Cerebellar cortex (tissue), 1 donor: Measurements from ENCODE around the gene RAB1B.
"Not testable (repeated sequence)": the region's sequence is repeated elsewhere in the genome, so short reads cannot be mapped to it uniquely, and the experiment has no call there.

ENCODE experiments used
- DNase-seq: peaks from one replicate; pipeline ENCODE4 v3.0.0-alpha.2; 2015; ENCODE audit warnings: low spot score

The RAB1B gene

DNA sequence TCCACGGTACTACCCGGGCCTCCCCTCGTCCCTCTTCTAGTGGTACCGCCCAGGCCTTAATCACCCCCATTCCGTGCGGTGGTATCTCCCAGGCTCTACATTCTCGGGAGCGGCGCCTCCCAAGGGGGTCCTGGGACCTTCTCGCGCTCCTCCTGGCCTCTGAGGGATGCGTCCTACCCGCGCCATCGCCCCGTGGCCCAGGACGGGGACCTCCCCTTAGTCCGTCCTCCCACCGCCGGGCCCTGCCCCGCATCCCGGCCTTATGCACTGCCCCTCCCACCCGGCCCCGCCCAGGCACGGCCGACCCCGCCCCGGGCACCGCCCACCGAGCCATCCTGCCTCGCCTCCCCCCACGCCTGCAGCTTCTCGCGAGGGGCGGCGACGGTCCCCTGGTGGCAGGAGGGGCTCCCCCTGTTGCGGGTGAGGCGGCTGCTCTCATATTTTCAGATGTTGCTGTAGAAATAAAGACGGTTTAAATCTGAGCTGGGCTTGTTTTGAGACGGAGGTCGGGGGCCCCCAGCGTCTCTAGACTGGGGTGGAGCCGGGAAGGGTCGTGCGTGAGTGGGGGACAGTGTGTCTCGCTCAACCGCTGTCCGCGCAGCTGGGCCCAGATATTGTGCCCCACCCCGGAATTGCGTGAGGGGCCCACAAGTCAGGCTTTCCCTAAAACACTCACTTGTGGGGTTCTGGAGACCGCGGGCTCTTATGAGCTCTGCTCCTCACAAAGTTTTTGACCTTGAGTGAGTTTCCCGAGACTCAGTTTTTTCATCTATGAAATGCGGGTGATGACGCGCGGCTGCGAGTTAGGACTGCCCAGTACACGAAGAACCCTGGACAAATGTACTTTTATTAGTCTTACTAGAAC, 828 bp upstream of the RAB1B start:
- peak; percentile 80 for DNase-seq

DNA sequence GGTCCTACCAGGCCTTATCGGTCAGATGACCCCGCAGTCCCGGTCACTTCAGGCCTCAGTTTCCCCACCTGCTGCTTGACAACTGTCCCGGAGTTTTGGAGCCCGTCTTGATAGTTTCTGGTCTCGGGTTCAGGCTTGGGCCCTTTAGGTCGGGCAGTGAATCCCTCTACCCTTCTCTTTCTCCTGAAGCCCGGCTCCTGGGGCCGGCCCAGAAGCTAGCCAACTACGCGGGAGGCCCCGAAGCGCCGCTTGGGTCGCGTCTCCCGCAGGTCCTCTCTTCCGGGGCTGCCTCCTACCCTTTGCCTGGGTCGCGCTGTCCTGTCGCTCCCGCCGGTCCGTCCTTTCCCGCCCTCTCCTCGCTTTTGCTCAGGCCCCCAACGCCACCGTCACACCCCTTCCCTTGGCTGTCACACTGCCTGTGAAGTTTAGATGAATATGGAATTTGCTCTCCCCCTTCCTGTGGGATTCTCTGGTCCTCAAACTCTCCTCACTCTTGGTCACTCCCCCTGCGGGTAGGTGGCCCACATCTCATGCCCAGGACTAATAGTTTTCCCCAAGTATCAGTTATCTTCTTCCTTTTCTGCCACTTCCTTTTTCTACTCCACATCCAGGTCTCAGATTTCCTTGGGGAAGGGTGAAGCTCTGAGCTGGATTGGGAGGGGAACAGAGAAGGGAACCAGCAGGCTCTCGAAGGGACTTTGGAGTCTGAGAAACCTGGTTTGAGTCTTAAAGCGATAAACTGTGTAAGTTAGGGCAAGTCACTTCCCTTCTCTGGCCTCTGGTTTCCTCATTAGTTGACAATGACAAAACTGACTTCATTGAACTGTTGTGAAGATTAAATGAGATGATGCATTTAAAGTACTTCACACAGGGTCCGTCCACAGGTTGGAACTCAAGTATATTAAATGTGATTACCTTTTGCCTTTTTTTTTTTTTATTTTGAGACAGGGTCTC, 790 bp downstream of the RAB1B start:
- no peak for DNase-seq

DNA sequence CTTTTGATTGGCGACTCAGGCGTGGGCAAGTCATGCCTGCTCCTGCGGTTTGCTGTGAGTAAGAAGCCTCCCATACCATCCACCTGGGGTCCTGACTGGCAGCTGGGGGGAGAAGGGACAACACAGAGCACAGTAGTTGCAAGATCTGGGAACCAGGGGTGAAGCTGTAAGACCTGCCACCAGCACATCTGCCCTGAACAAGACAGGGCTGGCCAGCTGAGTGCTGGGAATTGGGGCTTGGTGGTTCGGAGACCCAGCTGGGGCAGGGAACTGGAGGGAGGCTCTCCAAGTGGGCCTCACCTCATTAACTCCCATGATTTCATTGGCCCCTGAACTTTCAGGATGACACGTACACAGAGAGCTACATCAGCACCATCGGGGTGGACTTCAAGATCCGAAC, 3.4 kb downstream of the RAB1B start:
- DNase-seq = no peak

DNA sequence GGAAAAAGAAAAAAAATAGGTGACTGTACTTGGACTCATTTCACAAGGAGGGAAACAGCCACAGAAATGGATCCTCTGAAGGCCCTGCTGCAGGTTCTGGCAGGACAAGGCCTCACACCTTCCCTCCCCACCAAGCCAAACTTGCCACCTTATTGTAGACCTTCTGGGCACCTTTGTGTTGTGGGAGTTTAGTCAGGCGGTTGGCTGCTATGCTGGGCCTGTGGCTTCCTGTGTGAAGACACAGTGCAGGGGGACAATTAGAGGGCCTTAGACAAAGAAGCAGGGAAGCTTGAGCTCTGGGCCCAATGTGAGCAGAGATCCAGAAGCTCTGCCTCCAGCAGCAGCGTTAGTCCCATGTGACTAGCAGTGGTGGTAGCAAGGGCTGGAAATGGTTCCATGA, 4.2 kb downstream of the RAB1B start:
- no peak for DNase-seq

DNA sequence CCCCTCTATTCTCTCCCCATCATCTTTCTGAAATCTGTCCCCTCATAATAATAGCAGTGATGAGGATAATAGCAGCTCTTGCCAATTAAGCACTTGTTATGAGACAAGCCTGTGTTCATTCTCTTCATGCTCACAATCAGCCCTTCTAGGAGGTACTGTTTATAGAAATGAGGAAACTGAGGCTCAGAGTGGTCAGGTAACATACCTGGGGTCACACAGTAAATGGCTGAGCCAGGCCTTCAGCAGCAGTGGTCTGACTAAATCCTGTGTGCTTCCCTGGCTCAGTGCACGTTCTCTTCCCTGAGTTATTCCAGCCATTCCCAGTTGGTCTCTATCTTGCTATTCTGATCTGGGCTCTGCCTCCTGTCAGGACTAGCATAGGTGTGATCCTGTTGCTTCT, 5.8 kb downstream of the RAB1B start:
- DNase-seq = no peak

DNA sequence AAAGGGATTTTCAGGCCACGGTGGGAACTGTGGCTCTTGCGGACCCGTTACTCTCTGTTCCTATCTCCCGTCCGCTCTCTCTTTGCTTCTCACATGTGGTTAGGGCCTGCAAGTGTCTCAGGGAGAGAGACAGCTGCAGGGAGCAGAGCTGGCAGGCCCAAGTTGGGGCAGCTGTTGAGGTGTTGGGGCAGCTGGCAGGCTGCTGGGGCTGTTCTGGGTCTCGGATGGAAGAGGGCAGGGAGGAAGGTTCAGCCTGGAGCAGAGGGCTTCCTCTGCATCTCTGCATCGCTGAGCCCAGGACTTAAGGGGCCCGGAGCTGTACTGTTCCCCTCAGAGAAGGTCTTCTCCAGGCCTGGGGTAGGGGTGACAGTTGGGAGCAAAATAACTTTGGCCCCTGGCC, 7.0 kb downstream of the RAB1B start:
- no peak for DNase-seq

DNA sequence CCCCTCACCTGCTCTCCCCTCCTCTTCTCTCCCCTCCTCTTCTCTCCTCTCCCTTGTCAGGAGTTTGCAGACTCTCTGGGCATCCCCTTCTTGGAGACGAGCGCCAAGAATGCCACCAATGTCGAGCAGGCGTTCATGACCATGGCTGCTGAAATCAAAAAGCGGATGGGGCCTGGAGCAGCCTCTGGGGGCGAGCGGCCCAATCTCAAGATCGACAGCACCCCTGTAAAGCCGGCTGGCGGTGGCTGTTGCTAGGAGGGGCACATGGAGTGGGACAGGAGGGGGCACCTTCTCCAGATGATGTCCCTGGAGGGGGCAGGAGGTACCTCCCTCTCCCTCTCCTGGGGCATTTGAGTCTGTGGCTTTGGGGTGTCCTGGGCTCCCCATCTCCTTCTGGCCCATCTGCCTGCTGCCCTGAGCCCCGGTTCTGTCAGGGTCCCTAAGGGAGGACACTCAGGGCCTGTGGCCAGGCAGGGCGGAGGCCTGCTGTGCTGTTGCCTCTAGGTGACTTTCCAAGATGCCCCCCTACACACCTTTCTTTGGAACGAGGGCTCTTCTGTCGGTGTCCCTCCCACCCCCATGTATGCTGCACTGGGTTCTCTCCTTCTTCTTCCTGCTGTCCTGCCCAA, 7.7 kb downstream of the RAB1B start:
- no peak for DNase-seq

DNA sequence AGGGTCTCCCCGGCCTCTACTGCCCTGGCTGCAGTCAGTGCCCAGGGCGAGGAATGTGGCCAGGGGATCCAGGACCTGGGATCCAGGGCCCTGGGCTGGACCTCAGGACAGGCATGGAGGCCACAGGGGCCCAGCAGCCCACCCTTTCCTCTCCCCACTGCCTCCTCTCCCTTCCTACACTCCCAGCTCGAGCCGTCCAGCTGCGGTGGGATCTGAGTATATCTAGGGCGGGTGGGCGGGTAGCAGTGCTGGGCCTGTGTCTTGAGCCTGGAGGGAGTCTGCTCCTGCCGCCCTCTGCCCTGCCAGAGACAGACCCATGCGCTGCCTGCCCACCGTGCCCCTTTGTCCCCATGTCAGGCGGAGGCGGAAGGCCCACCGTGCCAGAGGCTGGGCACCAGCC, 8.2 kb downstream of the RAB1B start:
- DNase-seq = not testable (repeated sequence)

DNA sequence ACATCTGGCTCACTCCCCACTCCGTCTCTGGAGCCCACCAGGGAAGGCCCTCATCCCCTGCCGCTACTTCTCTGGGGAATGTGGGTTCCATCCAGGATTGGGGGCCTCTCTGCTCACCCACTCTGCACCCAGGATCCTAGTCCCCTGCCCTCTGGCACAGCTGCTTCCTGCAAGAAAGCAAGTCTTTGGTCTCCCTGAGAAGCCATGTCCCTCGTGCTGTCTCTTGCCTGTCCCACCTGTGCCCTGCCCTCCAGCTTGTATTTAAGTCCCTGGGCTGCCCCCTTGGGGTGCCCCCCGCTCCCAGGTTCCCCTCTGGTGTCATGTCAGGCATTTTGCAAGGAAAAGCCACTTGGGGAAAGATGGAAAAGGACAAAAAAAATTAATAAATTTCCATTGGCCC, 8.6 kb downstream of the RAB1B start:
- not testable (repeated sequence) for DNase-seq

DNA sequence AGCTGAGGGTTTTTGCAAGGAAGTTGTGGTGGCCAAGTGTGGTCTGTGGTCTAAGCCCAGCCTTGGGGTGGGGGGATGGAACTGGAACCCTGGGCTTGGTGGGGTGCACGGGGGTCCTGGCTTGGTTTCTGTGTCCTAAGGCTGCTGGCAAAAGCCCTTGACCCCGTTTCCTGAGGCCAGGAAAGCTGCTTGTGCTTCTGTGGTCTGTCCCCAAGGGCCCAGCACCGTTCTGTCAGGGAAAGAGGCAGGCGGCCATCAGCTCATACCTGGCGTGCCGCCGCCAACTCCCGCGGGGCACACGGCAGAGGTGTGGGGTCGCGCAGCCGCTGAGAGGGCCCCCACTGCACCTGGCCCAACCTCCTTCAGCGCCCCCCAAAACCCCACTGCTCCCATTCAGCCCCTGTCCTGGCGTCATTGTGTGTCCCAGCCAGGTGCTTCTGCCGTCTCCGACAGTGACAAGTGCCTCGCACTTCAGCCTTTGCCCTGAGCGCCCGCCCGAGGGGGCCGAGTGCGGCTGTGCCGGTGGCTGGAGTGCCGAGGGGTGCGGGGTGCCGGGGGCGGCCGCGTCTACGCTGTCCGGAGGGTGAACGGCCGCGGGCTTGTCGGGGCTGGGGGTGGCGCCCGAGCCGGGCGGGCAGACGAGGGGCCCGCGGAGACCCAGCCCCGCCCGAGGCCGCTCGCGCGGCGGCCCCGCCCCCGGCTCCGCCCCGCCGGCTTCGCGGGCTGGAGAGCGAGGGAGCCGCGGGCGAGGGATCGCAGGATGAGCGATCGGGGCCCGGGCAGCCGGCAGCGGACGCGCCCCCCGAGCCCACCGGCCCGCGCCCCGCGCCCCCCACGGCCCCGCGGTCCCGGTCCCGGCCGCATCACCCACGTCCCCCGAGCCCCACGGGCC, 9.3 kb downstream of the RAB1B start, which contains the start of gene CNIH2:
CNIH2 (plus strand) TSS at position 705 of the 892 bp plus-strand sequence. CDS start 282 bp downstream, outside the sequence.
- no peak for DNase-seq

DNA sequence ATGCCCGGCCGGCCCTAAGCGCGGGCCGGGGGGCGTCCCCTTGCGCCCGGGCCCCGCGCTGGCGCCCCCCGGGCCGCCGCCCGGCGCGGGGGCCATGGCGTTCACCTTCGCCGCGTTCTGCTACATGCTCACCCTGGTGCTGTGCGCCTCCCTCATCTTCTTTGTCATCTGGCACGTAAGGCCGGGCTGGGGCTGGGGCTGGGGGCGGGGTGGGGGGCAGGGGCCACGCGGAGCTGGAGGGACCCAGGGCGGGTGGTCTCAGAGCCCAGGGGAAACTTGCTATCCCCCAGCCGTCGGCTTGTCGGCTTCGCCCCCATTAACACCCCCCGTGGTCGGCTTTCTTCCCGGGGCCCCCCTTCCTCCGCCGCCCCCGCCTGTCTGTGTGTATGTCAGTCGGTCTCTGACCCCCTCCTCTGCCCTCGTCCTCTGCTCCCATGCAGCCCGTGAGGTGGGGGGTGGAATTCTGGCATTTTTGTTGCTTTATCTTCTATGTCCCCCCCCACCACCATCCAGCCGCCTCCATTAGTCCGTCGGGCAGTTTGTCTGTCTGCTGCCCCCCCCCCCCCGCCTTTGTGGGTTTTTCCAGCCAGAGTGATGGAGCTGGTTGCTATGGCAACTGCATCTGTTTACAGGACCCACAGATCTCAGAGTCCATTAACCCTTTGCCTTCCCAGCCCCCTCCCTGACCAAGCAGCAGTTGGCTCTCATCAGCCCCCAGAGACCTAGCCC, 10.1 kb downstream of the RAB1B start:
- no peak for DNase-seq

DNA sequence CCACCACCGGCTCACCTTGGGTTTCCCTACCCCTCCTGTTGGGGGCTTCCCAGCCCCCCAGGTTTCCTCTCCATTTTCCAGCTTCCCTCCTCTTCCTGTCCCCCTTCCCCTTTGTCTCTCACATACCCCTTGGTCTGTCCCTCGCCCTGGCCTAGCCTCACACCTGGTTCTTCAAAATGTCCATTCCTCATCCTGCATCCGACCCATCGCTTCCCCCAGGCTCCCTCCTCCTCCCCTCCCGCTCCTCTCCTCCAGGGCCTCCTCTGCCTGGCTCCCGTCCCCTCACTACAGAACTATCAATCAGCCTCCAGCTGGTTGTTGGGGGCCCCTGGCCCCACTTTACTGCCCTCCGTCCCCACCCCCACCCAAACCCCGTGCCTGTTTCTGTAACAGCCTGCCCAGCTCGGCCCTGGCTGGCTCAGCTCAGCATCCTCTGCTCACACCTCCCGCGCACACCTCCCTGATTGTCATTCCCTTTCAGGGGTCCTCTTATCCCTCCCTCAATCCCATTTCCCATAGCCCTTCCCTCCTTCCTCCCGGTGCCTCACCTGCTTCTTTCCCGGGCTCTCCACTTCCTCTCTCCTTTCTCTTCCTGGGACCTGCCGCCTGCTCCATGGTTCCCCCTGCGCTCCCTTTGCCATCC, 10.8 kb downstream of the RAB1B start:
- DNase-seq = no peak

DNA sequence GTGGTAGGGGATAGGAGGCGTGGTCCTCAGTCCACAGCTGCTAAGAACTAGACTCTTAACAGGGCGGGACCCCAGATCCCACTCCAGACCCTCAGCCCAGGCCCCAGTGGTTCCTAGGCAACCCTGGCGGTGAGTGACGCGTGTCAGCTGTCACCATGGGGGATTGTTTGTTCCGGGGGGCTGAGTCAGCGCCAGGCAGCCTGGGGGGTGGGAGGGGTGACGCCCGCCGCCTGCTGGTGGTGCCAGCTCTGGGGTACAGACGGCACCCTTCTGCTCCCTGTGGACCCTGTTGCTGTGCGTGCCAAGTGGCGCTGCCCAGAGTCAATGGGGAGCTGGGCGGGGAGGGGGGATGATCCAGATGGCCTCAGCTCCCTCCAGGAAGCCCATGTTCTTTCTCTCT, 12.0 kb downstream of the RAB1B start:
- DNase-seq = no peak

DNA sequence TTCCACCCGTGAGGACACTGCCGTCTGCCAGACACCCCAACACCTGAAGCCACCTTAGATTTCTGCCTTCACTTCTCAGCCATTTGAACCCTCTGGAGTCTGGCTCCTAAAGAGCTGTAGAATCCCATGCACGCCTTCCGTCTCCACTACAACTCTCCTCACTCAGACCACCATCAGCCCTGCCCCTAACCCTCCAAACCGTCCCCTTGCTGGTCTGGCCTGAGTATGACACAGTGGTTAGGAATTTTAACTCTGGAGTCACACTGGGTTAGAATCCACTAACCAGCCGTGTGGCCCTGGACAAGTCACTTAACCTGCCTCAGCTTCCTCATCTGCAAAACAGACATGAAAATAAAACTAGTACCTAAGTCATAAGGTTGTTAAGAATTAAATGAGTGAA, 12.6 kb downstream of the RAB1B start:
- no peak for DNase-seq

DNA sequence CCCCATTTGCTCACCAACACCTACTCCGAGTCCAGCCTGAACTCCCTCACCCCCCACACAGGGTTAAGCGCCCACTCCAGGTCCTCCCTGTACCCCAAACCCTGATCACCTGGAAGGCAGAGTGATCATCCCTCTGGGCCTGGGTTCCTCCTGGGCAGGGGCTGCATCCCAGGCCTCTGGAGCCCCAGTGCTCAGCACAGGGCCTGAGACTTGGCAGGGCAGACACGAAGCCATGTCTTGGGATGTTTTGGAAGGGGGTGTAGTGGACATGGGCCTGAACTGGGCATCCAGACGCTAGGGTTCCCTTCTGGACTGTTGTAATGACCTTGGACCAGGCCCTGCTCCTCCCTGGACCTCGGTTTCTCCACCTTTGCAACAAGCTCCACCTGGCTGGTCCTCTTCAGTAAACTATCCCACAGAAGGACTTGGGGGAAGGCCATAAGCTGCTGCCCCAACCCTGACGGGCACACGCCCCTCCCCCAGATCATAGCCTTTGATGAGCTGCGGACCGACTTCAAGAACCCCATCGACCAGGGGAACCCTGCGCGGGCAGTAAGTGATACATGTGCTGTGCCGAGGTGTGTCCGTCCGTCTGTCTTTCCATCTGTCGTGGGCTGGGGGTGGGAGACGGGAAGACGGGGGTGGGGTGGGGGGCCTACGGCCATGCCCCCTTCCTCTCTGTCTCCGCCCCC, 13.5 kb downstream of the RAB1B start:
- no peak for DNase-seq

DNA sequence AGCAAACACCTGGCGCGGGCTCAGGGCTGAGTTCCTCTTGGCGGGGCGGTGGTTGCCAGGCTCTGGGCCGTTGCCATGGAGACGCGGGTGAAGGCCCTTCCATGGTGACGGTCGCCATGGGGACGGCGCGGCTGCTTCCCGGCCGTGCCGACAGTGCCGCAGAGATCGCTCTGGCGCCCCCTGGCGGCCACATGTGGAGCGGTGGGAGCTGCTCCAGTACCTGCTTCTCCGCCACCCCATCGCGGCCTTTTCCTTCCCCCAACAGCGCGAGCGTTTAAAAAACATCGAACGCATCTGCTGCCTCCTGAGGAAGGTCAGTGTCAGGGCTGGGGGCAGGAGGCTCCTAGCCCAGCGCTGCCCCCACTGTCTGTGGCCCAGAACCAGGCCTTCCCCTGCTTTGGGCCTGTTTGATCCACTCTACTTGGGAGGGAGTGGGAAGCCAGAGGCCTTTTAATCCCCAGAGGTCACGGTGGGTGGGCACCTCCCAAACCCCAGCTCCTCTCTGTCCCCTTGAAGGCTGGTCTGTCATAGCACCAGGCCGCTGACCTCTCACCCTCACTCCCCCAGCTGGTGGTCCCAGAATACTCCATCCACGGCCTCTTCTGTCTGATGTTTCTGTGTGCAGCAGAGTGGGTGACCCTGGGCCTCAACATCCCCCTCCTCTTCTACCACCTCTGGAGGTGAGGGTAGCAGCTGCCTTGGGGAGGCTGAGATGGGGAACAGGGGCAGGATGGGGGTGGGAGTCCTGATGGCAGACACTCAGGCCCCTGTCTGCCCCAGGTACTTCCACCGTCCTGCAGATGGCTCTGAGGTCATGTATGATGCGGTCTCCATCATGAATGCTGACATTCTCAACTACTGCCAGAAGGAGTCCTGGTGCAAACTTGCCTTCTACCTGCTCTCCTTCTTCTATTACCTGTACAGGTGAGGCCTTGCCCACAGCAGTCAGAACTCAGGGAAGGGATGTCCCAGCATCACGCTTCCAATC, 14.3 kb downstream of the RAB1B start:
- peak; percentile 98 for DNase-seq

DNA sequence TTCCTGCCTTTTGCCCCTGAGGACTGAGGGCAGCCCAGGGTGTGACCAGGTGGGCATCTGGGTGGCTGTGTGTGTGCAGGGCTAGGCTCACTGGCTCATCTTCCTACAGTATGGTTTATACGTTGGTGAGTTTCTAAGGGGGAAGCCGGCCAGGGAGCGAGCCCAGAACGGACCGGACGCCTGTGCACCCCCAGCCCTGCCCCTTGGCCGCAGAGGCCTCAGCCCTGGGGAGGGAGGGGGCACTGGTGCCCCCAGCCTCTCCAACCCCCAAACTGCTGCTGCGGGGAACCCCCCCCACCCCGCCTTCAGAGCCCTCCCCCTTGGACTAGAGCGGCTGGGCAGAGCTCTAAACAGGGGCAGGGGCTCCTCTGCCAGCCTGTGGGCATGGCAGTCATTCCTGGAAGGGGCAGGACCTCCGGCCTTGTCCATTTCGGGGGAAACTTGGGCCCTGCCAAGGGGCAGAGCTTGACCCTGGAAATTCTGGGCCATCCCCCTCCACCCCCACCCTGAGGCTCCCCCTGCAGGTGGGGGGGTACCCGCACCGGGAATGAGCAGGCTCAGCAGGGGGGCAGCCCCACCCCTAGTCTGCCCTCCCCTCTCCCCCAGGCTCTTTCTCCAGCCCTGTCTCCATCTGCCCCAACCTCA, 15.1 kb downstream of the RAB1B start:
- DNase-seq = no peak
